Ovary (tissue), 9 donors: ENCODE results near the gene CERCAM. TPM values are rescaled to one million over a fixed set of nuclear protein-coding genes. Genes with fewer than 3 reads are reported as not detected.
"Not testable (repeated sequence)": the region's sequence is repeated elsewhere in the genome, so short reads cannot be mapped to it uniquely, and the experiment has no call there.

ENCODE experiments used
- DNase-seq, 5 donors: peaks; one replicate each; pipeline ENCODE4 v3.0.0-alpha.2; 2019 to 2020
- H3K27ac ChIP-seq, 2 donors: fragments of 200-600 bp; one replicate each; pipeline versions ENCODE4 v1.5.1 to v1.8.0; 2019 to 2022
- H3K27me3 ChIP-seq: fragments of 200-600 bp; one replicate; pipeline ENCODE4 v1.8.0; 2022
- H3K36me3 ChIP-seq: fragments of 200-600 bp; sonication (generic); one replicate; pipeline ENCODE4 v1.5.1; 2019
- H3K4me1 ChIP-seq: one replicate; pipeline ENCODE4 v1.8.1; 2013; ENCODE audit warnings: mild to moderate bottlenecking, moderate library complexity; ENCODE audit not compliant: insufficient read depth
- H3K4me3 ChIP-seq: fragments of 200-600 bp; sonication (generic); one replicate; pipeline ENCODE4 v1.5.1; 2017
- H3K9me3 ChIP-seq, 2 donors: fragments of 200-600 bp in 1 of 2; sonication (generic) in 1 of 2; one replicate each; pipeline versions ENCODE4 v1.5.1 to v1.8.1; 2013 to 2019; ENCODE audit warnings: mild to moderate bottlenecking in 1 of 2, moderate library complexity in 1 of 2
- EP300 ChIP-seq: sonication (generic); formaldehyde crosslinking; IDR thresholded peaks from one replicate; pipeline ENCODE4 v1.6.1; 2017; ENCODE audit warnings: antibody characterized with exemption
- POLR2A ChIP-seq: fragments of 450-650 bp; IDR thresholded peaks from one replicate; pipeline ENCODE4 v1.6.1; 2017; ENCODE audit warnings: antibody characterized with exemption, mild to moderate bottlenecking, moderate library complexity
- WGBS, 3 donors: extraction: QIAGEN DNeasy Blood & Tissue Kit in 1 of 3; methylation state at CpG; one replicate each; pipeline versions ENCODE4 v1.1.5 to v1.1.7; 2013 to 2017; 5-methylcytosine and 5-hydroxymethylcytosine counted together
- intact Hi-C, 4 donors: fragments of 100-400 bp; cut with DNase I; formaldehyde crosslinking; loops; one replicate each; pipeline versions ENCODE4 v1.11.0 to v1.15.1; 2022 to 2023
- polyA plus RNA-seq, 2 donors: library from polyadenylated mRNA; stranded (reverse); fragments of 200-250 nt in 1 of 2; fragments of 350-450 nt in 1 of 2; fragmentation: Illumina TruSeq in 1 of 2; extraction: RNeasy Lipid Tissue Mini Kit (QIAGEN cat#74804) in 1 of 2; gene quantifications; one replicate each; pipeline ENCODE4 v1.2.3, GENCODE V29; 2013 to 2014
- total RNA-seq, 7 donors: library from RNA; depleted of rRNA in 2 of 7; stranded (reverse); fragments of >200 nt in 2 of 7; fragmentation: NEBNext Ultra II Directional in 3 of 7; extraction: Animal tissue kit (Norgen Biotek cat#: 25700) in 3 of 7; gene quantifications; one replicate each; pipeline versions ENCODE4 v1.1.0 to v1.2.4, GENCODE V29; 2016 to 2023
- TF ChIP-seq, protein P1 (sequence below), 3 donors: fragments of 450-650 bp in 2 of 3; fragments of 200-600 bp in 1 of 3; IDR thresholded peaks; one replicate each; pipeline versions ENCODE4 v1.5.1 to v1.8.0; 2016 to 2022; ENCODE audit warnings: antibody characterized with exemption in 3 of 3, mild to moderate bottlenecking in 1 of 3
- donor health status: DM: no; HTN: no; CAD: no; lungs with moderate emphysema.
- donor health status: DM: no; HTN: no; CAD: no.
- donor health status: Bipolar disorder and iron deficiency.
- donor health status: DM: yes; HTN: yes; CAD: no.
- donor health status: DM: no; HTN: no; CAD: no.
- donor health status: DM: yes; HTN: yes; CAD: no.

The CERCAM gene
- total and polyA plus RNA-seq, 9 donors, result 19.6 to 63.9 (median 38.1) TPM

GRCh38 chr9:128409978-128410377 lies 10.7 kb upstream of the CERCAM start:
- intact Hi-C loops, result loop anchor here in 1 of 4 donors (10.0 kb wide), 1 partner anchor 45 kb away; no protein-coding TSS in a partner anchor
- TF ChIP-seq, protein P1, sequence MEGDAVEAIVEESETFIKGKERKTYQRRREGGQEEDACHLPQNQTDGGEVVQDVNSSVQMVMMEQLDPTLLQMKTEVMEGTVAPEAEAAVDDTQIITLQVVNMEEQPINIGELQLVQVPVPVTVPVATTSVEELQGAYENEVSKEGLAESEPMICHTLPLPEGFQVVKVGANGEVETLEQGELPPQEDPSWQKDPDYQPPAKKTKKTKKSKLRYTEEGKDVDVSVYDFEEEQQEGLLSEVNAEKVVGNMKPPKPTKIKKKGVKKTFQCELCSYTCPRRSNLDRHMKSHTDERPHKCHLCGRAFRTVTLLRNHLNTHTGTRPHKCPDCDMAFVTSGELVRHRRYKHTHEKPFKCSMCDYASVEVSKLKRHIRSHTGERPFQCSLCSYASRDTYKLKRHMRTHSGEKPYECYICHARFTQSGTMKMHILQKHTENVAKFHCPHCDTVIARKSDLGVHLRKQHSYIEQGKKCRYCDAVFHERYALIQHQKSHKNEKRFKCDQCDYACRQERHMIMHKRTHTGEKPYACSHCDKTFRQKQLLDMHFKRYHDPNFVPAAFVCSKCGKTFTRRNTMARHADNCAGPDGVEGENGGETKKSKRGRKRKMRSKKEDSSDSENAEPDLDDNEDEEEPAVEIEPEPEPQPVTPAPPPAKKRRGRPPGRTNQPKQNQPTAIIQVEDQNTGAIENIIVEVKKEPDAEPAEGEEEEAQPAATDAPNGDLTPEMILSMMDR (IDR thresholded peaks at IDR 0.05), result no peak
- TF ChIP-seq EP300, result no peak
- no peak for TF ChIP-seq POLR2A
- WGBS, 3 donors, result 25 to 27% (median 26%) methylated on average over 6 of the region's 6 CpGs
- Histone ChIP-seq H3K27me3 (no peaks in the 10 kb centered on the region), H3K4me3 (no peak overlapping the region), H3K9me3 (no peaks in the 10 kb centered on the region), H3K4me1 (no peaks in the 10 kb centered on the region), H3K27ac (no peak overlapping the region), H3K36me3 (no peaks in the 10 kb centered on the region)
- DNase-seq, result no peak

DNA sequence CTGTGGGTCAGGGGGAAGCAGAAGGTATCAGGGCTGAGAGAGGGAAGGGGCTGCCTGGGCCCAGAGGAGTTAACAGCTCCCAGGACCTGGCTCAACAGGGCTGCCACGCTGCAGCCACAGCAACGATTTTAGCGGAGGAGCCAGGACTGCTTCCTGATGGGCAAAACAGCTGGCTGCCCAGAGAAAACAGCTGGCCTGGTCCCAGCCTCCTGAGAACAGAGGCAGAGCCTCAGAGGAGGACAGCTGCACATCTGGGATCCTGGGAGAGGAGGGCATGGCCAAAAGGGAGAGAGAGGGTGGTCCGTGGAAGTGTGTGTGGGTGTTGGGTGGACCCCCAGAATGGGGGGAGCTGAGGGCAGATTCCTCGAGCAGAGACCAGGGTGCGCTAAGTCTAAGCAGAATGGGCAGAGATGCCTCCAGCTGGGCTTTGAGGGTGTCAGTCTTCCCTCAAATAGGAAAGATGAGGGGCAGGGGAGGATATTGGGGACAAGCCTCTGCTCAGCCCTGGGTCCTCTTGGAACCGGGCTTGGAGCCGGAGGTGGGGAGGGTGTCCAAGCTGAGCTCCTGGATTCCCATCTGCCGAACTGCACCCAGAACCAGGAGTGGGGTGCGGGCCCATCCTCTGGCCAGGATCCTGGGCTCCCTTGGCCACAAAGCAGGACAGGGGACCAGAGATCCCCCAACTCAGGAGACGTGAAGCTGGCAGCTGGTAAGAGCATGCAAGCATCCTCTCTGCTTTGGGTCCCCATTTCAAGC lies 9.1 kb upstream of the CERCAM start:
- 38 to 44% (median 43%) methylated on average over 11 of the region's 11 CpGs for WGBS, 3 donors
- Histone ChIP-seq H3K4me1 (no peaks in the 10 kb centered on the region), H3K27me3 (no peaks in the 10 kb centered on the region), H3K9me3 (no peaks in the 10 kb centered on the region), H3K4me3 (no peak overlapping the region), H3K36me3 (no peaks in the 10 kb centered on the region), H3K27ac (no peak overlapping the region)
- TF ChIP-seq, protein P1 (IDR thresholded peaks at IDR 0.05), result no peak
- intact Hi-C loops, result loop anchor here in 1 of 4 donors (10.0 kb wide), 1 partner anchor 47 kb away; no protein-coding TSS in a partner anchor
- no peak for DNase-seq

DNA sequence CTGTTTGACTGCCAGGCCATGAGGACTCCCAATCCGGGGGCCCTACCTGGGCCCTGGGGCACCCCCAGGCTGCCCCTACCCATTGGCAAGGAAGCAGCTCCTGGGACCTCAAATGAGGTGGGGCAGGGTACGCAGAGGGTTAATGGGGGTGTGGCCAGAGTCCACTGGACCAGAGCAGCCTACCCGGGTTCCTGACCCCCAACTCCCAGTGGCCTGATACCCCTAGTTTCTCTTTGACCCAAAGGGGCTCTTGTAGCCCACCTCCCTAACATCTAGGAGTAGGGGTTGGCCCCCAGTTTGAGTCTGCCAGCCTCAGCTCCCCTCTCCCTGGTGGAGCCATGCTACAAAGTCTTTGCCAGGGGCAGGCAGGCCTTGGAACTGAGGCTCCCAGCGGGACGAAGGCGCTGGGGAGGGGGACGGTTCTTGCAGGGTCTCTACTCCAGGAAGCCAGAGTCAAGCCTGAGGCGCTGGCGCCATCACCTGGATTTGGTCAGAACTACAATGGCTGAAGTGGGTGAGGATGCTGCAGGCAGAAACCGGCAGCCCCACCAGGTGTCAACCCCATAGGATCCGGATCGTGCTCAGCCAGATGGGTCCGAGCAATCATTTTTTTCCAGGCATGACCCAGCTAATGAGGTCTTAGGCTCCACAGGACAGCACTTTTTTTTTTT lies 8.4 kb upstream of the CERCAM start:
- DNase-seq, result no peak
- no peak overlapping the region for H3K27ac ChIP-seq
- intact Hi-C loops, result loop anchor here in 1 of 4 donors (10.0 kb wide), 1 partner anchor 47 kb away; no protein-coding TSS in a partner anchor
- no peak for TF ChIP-seq POLR2A
- TF ChIP-seq EP300, result no peak
- TF ChIP-seq, protein P1 (IDR thresholded peaks at IDR 0.05), result no peak
- no peak overlapping the region for H3K4me3 ChIP-seq
- 13 to 17% (median 14%) methylated on average over 11 to 13 of the region's 13 CpGs for WGBS, 3 donors
- no peaks in the 10 kb centered on the region for H3K27me3 ChIP-seq
- no peaks in the 10 kb centered on the region for H3K36me3 ChIP-seq
- no peaks in the 10 kb centered on the region for H3K9me3 ChIP-seq
- H3K4me1 ChIP-seq, result no peaks in the 10 kb centered on the region

GRCh38 chr9:128413728-128414127 lies 6.9 kb upstream of the CERCAM start:
- not testable (repeated sequence) for H3K36me3 ChIP-seq, H3K9me3 ChIP-seq, H3K27ac ChIP-seq, H3K27me3 ChIP-seq, H3K4me1 ChIP-seq, H3K4me3 ChIP-seq, DNase-seq
- intact Hi-C loops, result loop anchor here in 1 of 4 donors (10.0 kb wide), 1 partner anchor 49 kb away; no protein-coding TSS in a partner anchor
- WGBS, 3 donors, result 84 to 91% (median 87%) methylated on average over 13 of the region's 13 CpGs

- TF ChIP-seq EP300 (no peak), POLR2A (no peak)
- TF ChIP-seq, protein P1 (IDR thresholded peaks at IDR 0.05), result no peak
- Histone ChIP-seq H3K9me3 (no peaks in the 10 kb centered on the region), H3K36me3 (no peaks in the 10 kb centered on the region), H3K27me3 (no peaks in the 10 kb centered on the region), H3K4me3 (no peak overlapping the region), H3K4me1 (peaks cover 5% of the 10 kb centered on the region), H3K27ac (no peak overlapping the region)
- intact Hi-C loops, result loop anchor here in 1 of 4 donors (10.0 kb wide), 1 partner anchor 50 kb away; no protein-coding TSS in a partner anchor
- WGBS, 3 donors, result 53 to 60% (median 54%) methylated on average over 3 of the region's 3 CpGs
- no peak for DNase-seq
These were observed 6.2 kb upstream of the CERCAM start for GRCh38 chr9:128414461-128414860.
